DND-41 (cell line): ENCODE data around the gene BCL6.

Experiments used
- ATAC-seq: fragments of 200-7000 bp; cut with Tn5 transposase; 3 replicates; pipeline ENCODE4 v1.9.1; 2021; ENCODE audit warnings: low read depth; ENCODE audit not compliant: insufficient read depth
- DNase-seq: peaks from one replicate; pipeline ENCODE4 v3.0.0-alpha.2; 2020
- H2AFZ ChIP-seq: 2 replicates; pipeline ENCODE4 v1.6.0; 2012; ENCODE audit warnings: low read depth, low read length
- H3K27ac ChIP-seq: 2 replicates; pipeline ENCODE4 v1.5.1; 2012; ENCODE audit warnings: low read length, inconsistent platforms
- H3K27me3 ChIP-seq: fragments of 200-600 bp; sonication (generic); 2 replicates; pipeline ENCODE4 v1.6.0; 2012; ENCODE audit warnings: low read length, mild to moderate bottlenecking, inconsistent platforms; ENCODE audit not compliant: insufficient read depth, poor library complexity
- H3K36me3 ChIP-seq: 2 replicates; pipeline ENCODE4 v1.5.1; 2012; ENCODE audit warnings: low read length, inconsistent platforms; ENCODE audit not compliant: insufficient read depth
- H3K4me1 ChIP-seq: 2 replicates; pipeline ENCODE4 v1.5.1; 2012; ENCODE audit warnings: mild to moderate bottlenecking, low read length; ENCODE audit not compliant: insufficient read depth
- H3K4me2 ChIP-seq: 2 replicates; pipeline ENCODE4 v1.6.0; 2012; ENCODE audit warnings: mild to moderate bottlenecking, moderate library complexity, low read length, inconsistent platforms; ENCODE audit not compliant: insufficient read depth
- H3K4me3 ChIP-seq, 2 experiments: fragments of 200-600 bp in 1 of 2; shearing (Covaris generic) in 1 of 2; 2 replicates each; pipeline ENCODE4 v1.5.1; 2012 to 2016; ENCODE audit warnings: inconsistent platforms in 2 of 2, low read length in 2 of 2, mild to moderate bottlenecking in 2 of 2, low read depth in 1 of 2, moderate library complexity in 1 of 2
- H3K79me2 ChIP-seq: 2 replicates; pipeline ENCODE4 v1.6.0; 2012; ENCODE audit warnings: low read length, inconsistent platforms; ENCODE audit not compliant: insufficient read depth
- H3K9ac ChIP-seq: 2 replicates; pipeline ENCODE4 v1.6.0; 2012; ENCODE audit warnings: low read depth, mild to moderate bottlenecking, inconsistent platforms, low read length, moderate library complexity
- H3K9me3 ChIP-seq: 2 replicates; pipeline ENCODE4 v1.5.1; 2012; ENCODE audit warnings: low read length, moderate library complexity, mild to moderate bottlenecking, inconsistent platforms; ENCODE audit not compliant: insufficient read depth, severe bottlenecking
- H4K20me1 ChIP-seq: 2 replicates; pipeline ENCODE4 v1.6.0; 2012; ENCODE audit warnings: low read length; ENCODE audit not compliant: insufficient read depth
- EZH2 ChIP-seq: IDR thresholded peaks from 3 replicates; pipeline ENCODE4 v1.6.1; 2012; ENCODE audit warnings: borderline replicate concordance, low read depth, mild to moderate bottlenecking, moderate library complexity, low read length, inconsistent platforms; ENCODE audit not compliant: severe bottlenecking
- TF ChIP-seq, protein P1 (sequence below): IDR thresholded peaks from 2 replicates; pipeline ENCODE4 v1.5.1; 2012; ENCODE audit warnings: borderline replicate concordance, low read length, moderate library complexity, mild to moderate bottlenecking; ENCODE audit not compliant: poor library complexity, severe bottlenecking; ENCODE audit errors: extremely low read depth

BCL6 gene

DNA sequence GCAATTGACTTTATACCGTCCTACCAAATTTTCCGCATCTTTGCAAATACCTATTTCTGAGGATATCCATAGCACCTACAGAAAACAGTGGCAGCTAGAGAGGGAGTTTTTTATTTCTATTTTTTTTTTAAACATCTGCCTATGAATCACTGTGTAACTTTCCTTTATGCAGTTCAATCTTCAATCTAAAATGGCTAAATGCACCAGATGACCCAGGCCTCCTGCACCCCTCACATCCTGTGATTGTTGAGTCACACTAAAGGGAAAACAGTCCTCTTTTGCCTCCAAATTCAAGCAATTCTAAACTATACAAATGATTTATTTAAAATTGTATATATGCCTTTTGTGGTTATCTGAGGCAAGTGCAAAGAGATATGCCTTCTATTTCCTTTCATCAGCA is 20.1 kb upstream of the BCL6 start:
- H3K36me3 ChIP-seq: no peaks in the 10 kb centered on the region
- DNase-seq (no peak), ATAC-seq (no peak)
- H3K9me3 ChIP-seq: no peaks in the 10 kb centered on the region
- no peak overlapping the region for H3K4me2 ChIP-seq
- H4K20me1 ChIP-seq: no peaks in the 10 kb centered on the region
- no peaks in the 10 kb centered on the region for H3K27me3 ChIP-seq
- no peak overlapping the region for H3K27ac ChIP-seq
- H2AFZ ChIP-seq: no peak overlapping the region
- no peak for TF ChIP-seq EZH2
- TF ChIP-seq, protein P1, sequence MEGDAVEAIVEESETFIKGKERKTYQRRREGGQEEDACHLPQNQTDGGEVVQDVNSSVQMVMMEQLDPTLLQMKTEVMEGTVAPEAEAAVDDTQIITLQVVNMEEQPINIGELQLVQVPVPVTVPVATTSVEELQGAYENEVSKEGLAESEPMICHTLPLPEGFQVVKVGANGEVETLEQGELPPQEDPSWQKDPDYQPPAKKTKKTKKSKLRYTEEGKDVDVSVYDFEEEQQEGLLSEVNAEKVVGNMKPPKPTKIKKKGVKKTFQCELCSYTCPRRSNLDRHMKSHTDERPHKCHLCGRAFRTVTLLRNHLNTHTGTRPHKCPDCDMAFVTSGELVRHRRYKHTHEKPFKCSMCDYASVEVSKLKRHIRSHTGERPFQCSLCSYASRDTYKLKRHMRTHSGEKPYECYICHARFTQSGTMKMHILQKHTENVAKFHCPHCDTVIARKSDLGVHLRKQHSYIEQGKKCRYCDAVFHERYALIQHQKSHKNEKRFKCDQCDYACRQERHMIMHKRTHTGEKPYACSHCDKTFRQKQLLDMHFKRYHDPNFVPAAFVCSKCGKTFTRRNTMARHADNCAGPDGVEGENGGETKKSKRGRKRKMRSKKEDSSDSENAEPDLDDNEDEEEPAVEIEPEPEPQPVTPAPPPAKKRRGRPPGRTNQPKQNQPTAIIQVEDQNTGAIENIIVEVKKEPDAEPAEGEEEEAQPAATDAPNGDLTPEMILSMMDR: no peak
- H3K4me3 ChIP-seq: no peak overlapping the region
- no peaks in the 10 kb centered on the region for H3K4me1 ChIP-seq
- no peaks in the 10 kb centered on the region for H3K79me2 ChIP-seq
- H3K9ac ChIP-seq: no peak overlapping the region

- no peaks in the 10 kb centered on the region for H3K36me3 ChIP-seq
- no peak overlapping the region for H2AFZ ChIP-seq
- H3K4me1 ChIP-seq: no peaks in the 10 kb centered on the region
- H3K4me2 ChIP-seq: no peak overlapping the region
- no peaks in the 10 kb centered on the region for H4K20me1 ChIP-seq
- H3K79me2 ChIP-seq: no peaks in the 10 kb centered on the region
- ATAC-seq (no peak), DNase-seq (no peak)
- no peak overlapping the region for H3K27ac ChIP-seq
- H3K27me3 ChIP-seq: no peaks in the 10 kb centered on the region
- H3K4me3 ChIP-seq: no peak overlapping the region
- TF ChIP-seq, protein P1: no peak
- TF ChIP-seq EZH2: no peak
- H3K9ac ChIP-seq: no peak overlapping the region
- no peaks in the 10 kb centered on the region for H3K9me3 ChIP-seq
Observed at GRCh38 chr3:187763850-187764648, 18.8 kb upstream of the BCL6 start.

DNA sequence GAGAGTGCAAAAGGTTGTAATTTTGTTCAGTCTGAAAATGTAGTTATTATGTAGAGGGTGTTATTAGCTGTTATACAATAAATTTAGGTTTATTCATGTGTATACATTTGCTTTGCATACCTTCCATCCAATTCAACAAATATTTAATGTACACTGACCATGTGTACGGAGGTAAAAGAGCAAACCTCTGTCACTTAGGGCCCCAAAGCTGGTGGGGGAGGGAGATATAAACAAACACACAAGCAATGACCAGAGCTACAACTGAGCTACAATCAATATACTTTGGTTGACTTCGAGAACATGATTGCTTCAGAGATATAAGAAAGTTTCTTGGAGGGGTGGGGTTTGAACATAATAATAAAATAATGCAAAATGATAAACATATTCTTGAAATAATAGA is 17.5 kb upstream of the BCL6 start:
- Histone ChIP-seq H3K36me3 (no peaks in the 10 kb centered on the region), H3K4me1 (no peaks in the 10 kb centered on the region), H3K27me3 (no peaks in the 10 kb centered on the region), H3K9me3 (no peaks in the 10 kb centered on the region), H3K4me2 (no peak overlapping the region), H3K79me2 (no peaks in the 10 kb centered on the region), H4K20me1 (no peaks in the 10 kb centered on the region), H3K27ac (no peak overlapping the region), H3K9ac (no peak overlapping the region), H2AFZ (no peak overlapping the region), H3K4me3 (no peak overlapping the region)
- DNase-seq (no peak), ATAC-seq (no peak)
- TF ChIP-seq EZH2: no peak

DNA sequence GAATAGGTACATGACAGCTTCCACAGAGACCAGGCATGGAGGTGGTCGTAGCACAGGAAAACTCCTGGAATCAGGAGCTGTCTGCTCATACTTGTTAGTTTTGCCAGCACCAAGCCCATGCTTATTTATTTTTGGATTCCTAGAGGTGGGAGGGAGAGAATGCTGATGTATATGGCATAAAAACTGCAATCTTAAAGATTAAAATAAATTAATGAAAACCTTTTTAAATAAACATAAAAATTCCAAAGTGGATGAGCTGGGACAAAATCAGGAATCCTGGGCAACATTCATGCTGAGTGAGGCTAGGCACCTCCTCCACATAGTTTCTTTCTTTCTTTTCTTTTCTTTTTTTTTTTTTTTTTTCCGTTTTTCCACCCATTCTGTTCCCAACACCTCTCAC is 14.3 kb upstream of the BCL6 start:
- DNase-seq (no peak), ATAC-seq (no peak)
- no peak overlapping the region for H3K9ac ChIP-seq
- TF ChIP-seq EZH2: no peak
- TF ChIP-seq, protein P1: no peak
- H3K36me3 ChIP-seq: no peaks in the 10 kb centered on the region
- H3K79me2 ChIP-seq: no peaks in the 10 kb centered on the region
- H3K27ac ChIP-seq: no peak overlapping the region
- no peak overlapping the region for H3K4me3 ChIP-seq
- H2AFZ ChIP-seq: no peak overlapping the region
- no peaks in the 10 kb centered on the region for H3K9me3 ChIP-seq
- no peaks in the 10 kb centered on the region for H3K4me1 ChIP-seq
- no peaks in the 10 kb centered on the region for H4K20me1 ChIP-seq
- no peak overlapping the region for H3K4me2 ChIP-seq
- H3K27me3 ChIP-seq: no peaks in the 10 kb centered on the region
